GM18498 (cell line): ENCODE measurements around the gene IGSF9.

ENCODE experiments used
- ATAC-seq: cut with Tn5 transposase; IDR thresholded peaks from one replicate; pipeline ENCODE4 v1.9.1; 2021; ENCODE audit warnings: mild to moderate bottlenecking, moderate library complexity; ENCODE audit not compliant: unreplicated experiment

The IGSF9 gene

GRCh38 chr1:159946242-159947187, 1.1 kb upstream of the IGSF9 start:
- ATAC-seq = no peak

DNA sequence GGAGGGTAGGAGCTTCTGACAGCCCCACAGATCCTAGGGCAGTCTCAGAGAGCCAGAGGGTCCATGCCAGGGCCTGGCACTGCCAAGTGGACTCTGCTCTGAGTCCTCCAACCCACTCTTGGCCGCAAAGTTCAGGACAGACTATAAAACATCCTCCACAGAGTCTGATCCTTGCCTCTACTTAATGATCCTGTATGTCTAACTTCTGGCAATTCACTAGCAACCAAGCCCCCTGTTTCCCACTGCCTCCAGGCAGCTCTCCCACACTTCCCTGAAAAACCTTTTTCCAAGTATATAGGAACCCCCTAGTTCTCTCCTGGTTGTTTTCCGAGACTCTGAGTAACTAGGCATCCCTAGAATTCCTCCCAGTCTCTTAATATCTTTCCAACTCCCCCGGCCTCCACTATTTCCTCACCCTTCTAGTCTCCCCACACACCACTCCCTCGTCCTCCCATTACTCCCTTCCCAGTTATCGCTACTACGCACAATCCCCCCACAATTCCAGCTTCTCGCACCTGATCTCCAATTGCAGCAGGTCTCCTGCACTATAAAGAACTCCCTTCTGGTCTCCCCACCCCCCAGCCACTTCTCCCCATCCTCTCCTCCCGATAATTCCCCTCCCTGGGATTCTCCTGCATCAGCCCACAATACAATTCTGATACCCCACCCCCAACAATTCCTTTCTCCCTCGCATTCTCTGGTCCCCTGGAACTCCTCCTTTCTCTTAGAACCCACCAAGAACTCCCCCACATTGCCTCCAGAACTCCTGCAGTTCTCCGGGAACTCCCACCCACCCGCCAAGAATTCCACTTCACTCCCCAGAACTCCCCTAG, 574 bp downstream of the IGSF9 start:
- no peak for ATAC-seq

GRCh38 chr1:159943908-159944622, 1.3 kb downstream of the IGSF9 start:
- no peak for ATAC-seq

GRCh38 chr1:159943278-159943640, 2.2 kb downstream of the IGSF9 start:
- no peak for ATAC-seq

- no peak for ATAC-seq
These were observed 2.7 kb downstream of the IGSF9 start for GRCh38 chr1:159942632-159943277.

- ATAC-seq = no peak
These were observed 3.5 kb downstream of the IGSF9 start for GRCh38 chr1:159941591-159942560.

GRCh38 chr1:159941141-159941540, 4.3 kb downstream of the IGSF9 start:
- no peak for ATAC-seq

DNA sequence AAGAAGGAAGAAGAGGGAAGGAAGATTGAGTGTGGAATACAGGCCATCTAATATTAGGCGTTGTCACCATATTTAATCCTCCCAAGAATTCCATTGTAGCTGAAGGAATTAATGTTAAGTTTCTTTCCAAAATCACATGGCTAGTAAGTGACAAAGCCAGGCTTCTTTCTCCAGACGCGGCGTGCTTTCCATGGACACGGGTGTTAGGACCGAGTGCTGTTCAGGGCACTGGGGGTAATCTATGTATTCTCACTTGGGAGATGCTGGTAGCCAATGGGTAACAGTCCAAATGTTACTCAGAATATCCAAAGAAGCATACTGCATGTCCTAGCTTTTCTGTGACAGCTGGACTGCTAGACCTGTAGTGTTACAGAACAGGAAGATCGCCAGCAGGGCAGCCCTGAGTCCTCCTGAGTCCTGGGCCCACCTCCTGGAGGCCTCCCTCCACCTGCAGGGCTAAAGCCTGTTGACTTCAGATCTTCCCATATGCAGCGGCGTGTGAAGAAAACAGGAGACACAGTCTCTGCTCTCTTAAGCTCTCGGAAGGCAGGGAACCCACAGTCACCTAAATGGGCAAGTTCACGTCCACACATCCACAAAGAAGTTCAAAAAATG, 5.3 kb downstream of the IGSF9 start:
- ATAC-seq = no peak

DNA sequence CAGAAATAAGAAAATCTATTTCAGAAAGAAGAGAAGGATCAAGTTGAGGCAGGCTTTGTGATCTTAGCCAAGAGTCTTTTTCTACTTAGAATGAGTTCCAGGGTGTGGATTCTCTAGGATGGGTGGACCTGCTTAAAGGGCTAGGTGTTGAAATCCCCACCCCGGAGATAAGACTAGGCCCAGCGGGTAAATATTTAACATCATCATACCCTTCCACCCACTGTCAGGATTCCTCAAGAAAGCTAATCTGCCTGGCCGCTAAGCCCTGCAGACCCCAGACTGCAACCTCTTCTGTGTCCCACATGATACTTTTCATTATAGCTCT, 5.8 kb downstream of the IGSF9 start:
- no peak for ATAC-seq

GRCh38 chr1:159938905-159939677, 6.3 kb downstream of the IGSF9 start:
- ATAC-seq = no peak

GRCh38 chr1:159938211-159938852, 7.1 kb downstream of the IGSF9 start:
- ATAC-seq = no peak

GRCh38 chr1:159937054-159937750, 8.2 kb downstream of the IGSF9 start:
- no peak for ATAC-seq

DNA sequence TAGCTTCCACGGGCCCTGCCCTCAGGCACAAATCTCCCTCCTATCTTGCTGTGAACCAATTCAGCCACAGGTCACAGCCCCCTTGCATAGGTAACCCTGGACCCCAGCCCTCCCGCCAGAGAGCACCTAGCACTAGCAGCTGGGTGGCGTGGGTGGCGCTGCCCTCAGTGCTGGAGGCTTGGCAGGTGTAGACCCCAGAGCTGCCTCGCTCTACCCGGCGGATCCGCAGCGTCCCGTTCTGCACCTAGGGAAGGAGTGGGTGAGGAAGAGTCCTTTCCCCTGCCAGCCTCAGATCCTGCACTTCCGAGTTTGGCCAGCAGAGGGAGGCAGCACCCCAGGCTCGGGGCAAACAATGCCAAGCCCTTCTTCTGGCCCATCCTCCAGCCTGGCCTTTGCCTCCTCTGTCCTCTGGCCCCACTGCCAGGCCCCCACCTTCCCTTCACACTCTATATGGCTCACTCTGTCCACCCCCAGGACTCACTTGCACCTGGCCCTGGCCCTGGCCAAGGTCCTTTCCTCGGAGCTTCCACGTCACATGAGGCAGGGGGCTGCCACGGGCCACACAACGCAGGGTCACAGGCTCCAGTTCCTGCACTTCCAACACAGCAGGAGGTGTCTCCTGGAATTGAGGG, 9.0 kb downstream of the IGSF9 start:
- ATAC-seq = no peak

GRCh38 chr1:159935719-159936272, 9.6 kb downstream of the IGSF9 start:
- ATAC-seq = no peak

- no peak for ATAC-seq
These were observed 10.1 kb downstream of the IGSF9 start for GRCh38 chr1:159935305-159935704.

GRCh38 chr1:159934136-159935039, 11.0 kb downstream of the IGSF9 start:
- no peak for ATAC-seq
